Measurements from ENCODE around the gene FOXP1.

DNA sequence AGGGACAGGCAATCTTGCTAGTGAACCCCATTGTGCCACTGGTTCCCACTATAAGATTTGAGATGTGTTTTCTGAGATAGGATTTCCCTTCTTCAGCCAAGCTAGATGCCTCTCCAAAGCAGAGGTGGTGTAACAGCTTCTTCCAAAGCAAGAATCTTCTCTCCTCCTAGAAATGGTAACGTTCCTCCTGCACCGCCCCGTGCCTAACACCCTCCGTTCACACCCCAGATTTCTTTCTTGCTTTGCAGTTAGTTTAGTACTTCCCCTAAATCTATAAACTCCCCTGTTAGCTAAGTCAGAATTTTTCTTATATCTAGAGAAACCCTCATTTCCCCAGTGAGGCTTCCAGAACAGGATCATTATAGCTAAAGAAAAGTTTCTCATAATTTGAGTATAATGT, 653.5 kb downstream of the FOXP1 start:
- TF ChIP-seq, protein P1, sequence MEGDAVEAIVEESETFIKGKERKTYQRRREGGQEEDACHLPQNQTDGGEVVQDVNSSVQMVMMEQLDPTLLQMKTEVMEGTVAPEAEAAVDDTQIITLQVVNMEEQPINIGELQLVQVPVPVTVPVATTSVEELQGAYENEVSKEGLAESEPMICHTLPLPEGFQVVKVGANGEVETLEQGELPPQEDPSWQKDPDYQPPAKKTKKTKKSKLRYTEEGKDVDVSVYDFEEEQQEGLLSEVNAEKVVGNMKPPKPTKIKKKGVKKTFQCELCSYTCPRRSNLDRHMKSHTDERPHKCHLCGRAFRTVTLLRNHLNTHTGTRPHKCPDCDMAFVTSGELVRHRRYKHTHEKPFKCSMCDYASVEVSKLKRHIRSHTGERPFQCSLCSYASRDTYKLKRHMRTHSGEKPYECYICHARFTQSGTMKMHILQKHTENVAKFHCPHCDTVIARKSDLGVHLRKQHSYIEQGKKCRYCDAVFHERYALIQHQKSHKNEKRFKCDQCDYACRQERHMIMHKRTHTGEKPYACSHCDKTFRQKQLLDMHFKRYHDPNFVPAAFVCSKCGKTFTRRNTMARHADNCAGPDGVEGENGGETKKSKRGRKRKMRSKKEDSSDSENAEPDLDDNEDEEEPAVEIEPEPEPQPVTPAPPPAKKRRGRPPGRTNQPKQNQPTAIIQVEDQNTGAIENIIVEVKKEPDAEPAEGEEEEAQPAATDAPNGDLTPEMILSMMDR (conservative IDR thresholded peaks at IDR 0.05 in 1 of 2, IDR thresholded peaks at IDR 0.05 in 1 of 2; ENCODE audit: low read depth in 1 of 2, low read length in 2 of 2), result no peak
- TF ChIP-seq EZH2 (IDR thresholded peaks at IDR 0.05; ENCODE audit: low read length, missing control alignments), result no peak

All from fibroblast of lung (primary cell).